GM12878 (cell line): ENCODE data around the gene TMOD2. TPM values are rescaled to one million over a fixed set of nuclear protein-coding genes. Genes with fewer than 3 reads are reported as not detected.

Experiments used
- ATAC-seq: fragments of 200-7000 bp; cut with Tn5 transposase; 3 replicates; pipeline ENCODE4 v1.9.1; 2020; ENCODE audit warnings: mild to moderate bottlenecking, moderate library complexity
- BruUV-seq: library from RNA; stranded (reverse); fragments of 400-500 nt; replicated peaks from 2 replicates; lab custom pipeline; 2021; lab: Mats Ljungman, UMichigan
- CTCF ChIA-PET: fragments of 300-600 bp; sonication (Branson Sonifier 250); formaldehyde crosslinking; extraction: SDS; loops from one replicate; lab custom pipeline; 2021; ENCODE audit warnings: inconsistent platforms; lab: Yijun Ruan, JAX
- POLR2A ChIA-PET: fragments of 350-600 bp; formaldehyde crosslinking; extraction: SDS; loops from one replicate; lab custom pipeline; 2021; ENCODE audit warnings: inconsistent platforms; lab: Charles Lee
- RAD21 ChIA-PET: fragments of 300-600 bp; sonication (Branson Sonifier 250); formaldehyde crosslinking; loops from one replicate; lab custom pipeline; 2023; ENCODE audit warnings: antibody characterized with exemption; ENCODE audit not compliant: unreplicated experiment; lab: Charles Lee
- SMC1A ChIA-PET: fragments of 300-600 bp; sonication (Branson Sonifier 250); formaldehyde crosslinking; loops from one replicate; lab custom pipeline; 2023; ENCODE audit not compliant: unreplicated experiment, uncharacterized antibody; lab: Charles Lee
- DNase-seq: peaks from one replicate; pipeline ENCODE4 v3.0.0-alpha.2; 2011; ENCODE audit warnings: low read depth, low spot score
- FAIRE-seq: peaks from 3 replicates; lab custom pipeline; 2011; peaks lifted over from hg19 to GRCh38; lab: Jason Lieb, UNC
- H2AFZ ChIP-seq: 2 replicates; pipeline ENCODE4 v1.6.0; 2011; ENCODE audit warnings: low read depth, low read length, control low read depth; ENCODE audit not compliant: control insufficient read depth
- H3K27ac ChIP-seq: 2 replicates; pipeline ENCODE4 v1.5.1; 2011; ENCODE audit warnings: control low read depth; ENCODE audit not compliant: control insufficient read depth, insufficient read depth
- H3K27me3 ChIP-seq, 2 experiments: replicated peaks in 1 of 2; 2 replicates each; pipeline versions ENCODE4 v1.6.0 to v1.6.1; 2011; ENCODE audit warnings: low read length in 1 of 2; ENCODE audit not compliant: control insufficient read depth in 2 of 2, insufficient read depth in 2 of 2
- H3K36me3 ChIP-seq, 2 experiments: 2 replicates each; pipeline ENCODE4 v1.5.1; 2011; ENCODE audit warnings: low read length in 1 of 2; ENCODE audit not compliant: control insufficient read depth in 2 of 2, insufficient read depth in 2 of 2
- H3K4me1 ChIP-seq: 2 replicates; pipeline ENCODE4 v1.6.1; 2011; ENCODE audit warnings: mild to moderate bottlenecking, low read length, moderate library complexity, mixed read lengths; ENCODE audit not compliant: control insufficient read depth, insufficient read depth
- H3K4me2 ChIP-seq: 2 replicates; pipeline ENCODE4 v1.6.0; 2011; ENCODE audit warnings: control low read depth; ENCODE audit not compliant: control insufficient read depth, insufficient read depth
- H3K4me3 ChIP-seq: fragments of 200-600 bp; sonication (generic); 2 replicates; pipeline ENCODE4 v1.5.1; 2016
- H3K79me2 ChIP-seq: 2 replicates; pipeline ENCODE4 v1.6.0; 2011; ENCODE audit warnings: low read length; ENCODE audit not compliant: control insufficient read depth, insufficient read depth
- H3K9ac ChIP-seq: 2 replicates; pipeline ENCODE4 v1.8.0; 2011; ENCODE audit warnings: low read length, control low read depth, mixed read lengths; ENCODE audit not compliant: control insufficient read depth, insufficient read depth
- H3K9me3 ChIP-seq: replicated peaks from 3 replicates; pipeline ENCODE4 v1.5.1; 2011; ENCODE audit warnings: mild to moderate bottlenecking, low read length; ENCODE audit not compliant: control insufficient read depth, insufficient read depth
- H4K20me1 ChIP-seq: 2 replicates; pipeline ENCODE4 v1.6.0; 2011; ENCODE audit not compliant: control insufficient read depth, insufficient read depth
- REST ChIP-seq: IDR thresholded peaks from 2 replicates; pipeline ENCODE4 v1.6.1; 2012; ENCODE audit warnings: mild to moderate bottlenecking, low read depth, low read length
- SREBF2 ChIP-seq: IDR thresholded peaks from 2 replicates; pipeline ENCODE4 v1.6.1; 2012; ENCODE audit warnings: mild to moderate bottlenecking, low read length
- TCF7 ChIP-seq: IDR thresholded peaks from 2 replicates; pipeline ENCODE4 v1.6.1; 2014; ENCODE audit warnings: antibody characterized with exemption, borderline replicate concordance
- WGBS: methylation state at CpG from one replicate; pipeline ENCODE4 v1.1.6; 2016; ENCODE audit warnings: low lambda C conversion rate; ENCODE audit not compliant: insufficient replicate concordance, insufficient coverage; ENCODE audit errors: missing lambda C conversion rate; 5-methylcytosine and 5-hydroxymethylcytosine counted together
- in situ Hi-C: fragments of 300-500 bp; cut with MboI; formaldehyde crosslinking; loops from 9 replicates; pipeline ENCODE4 v1.14.3; 2018; ENCODE audit warnings: mixed read lengths
- intact Hi-C: fragments of 100-400 bp; cut with micrococcal nuclease; formaldehyde crosslinking; loops from one replicate; pipeline ENCODE4 v1.14.2; 2022; ENCODE audit not compliant: unreplicated experiment
- polyA plus RNA-seq, 11 experiments: library from polyadenylated mRNA; depleted of rRNA in 4 of 11; unstranded in 6 of 11; stranded (reverse) in 5 of 11; fragments of >200 nt; fragmentation: Nextera tagmentation in 4 of 11; fragmentation: Illumina TruSeq in 1 of 11; extraction: Ambion mirVana in 4 of 11; extraction: Trizol in 1 of 11; gene quantifications; 1 replicate in 1 of 11; 2 replicates in 10 of 11; pipeline versions ENCODE4 v1.2.1 to v1.2.3, GENCODE V29; 2011 to 2016; ENCODE audit warnings: inconsistent platforms in 2 of 11, missing spikeins in 2 of 11, low read depth in 1 of 11
- total RNA-seq, 4 experiments: library from RNA; depleted of rRNA in 3 of 4; stranded (reverse); fragments of >200 nt in 3 of 4; fragmentation: Illumina TruSeq in 1 of 4; extraction: Trizol in 1 of 4; gene quantifications; 2 replicates each; pipeline versions ENCODE4 v1.2.1 to v1.2.3, GENCODE V29; 2013 to 2021

The TMOD2 gene
- total and polyA plus RNA-seq, 10 of the 15 experiments (the other 5 are each of a cell fraction or from before 2014, with no cell fraction given): 0.61 to 15.2 (median 6.3) TPM

GRCh38 chr15:51738553-51738952 is 12.8 kb upstream of the TMOD2 start:
- H3K4me2 ChIP-seq: peak overlapping the region; percentile 83; the same call in 1 of the 2 replicates
- intact Hi-C loops: loop anchor here (5.0 to 10.0 kb wide), 3 partner anchors 114 to 366 kb away; partner anchors contain the start of gene DMXL2
- in situ Hi-C loops: no loop called here
- H3K27ac ChIP-seq: no peak overlapping the region
- no peak overlapping the region for H3K9ac ChIP-seq
- TF ChIP-seq SREBF2 (no peak), TCF7 (no peak), REST (peak; percentile 61)
- no TSS peak for BruUV-seq
- FAIRE-seq (no peak), DNase-seq (no peak), ATAC-seq (no peak)
- ChIA-PET CTCF (interaction anchor here (0.6 to 10.1 kb wide), 5 partner anchors 19 to 291 kb away, joined by 3 to 136 read pairs (median 4); no protein-coding TSS in a partner anchor), POLR2A (interaction anchor here (0.6 to 1.9 kb wide), 3 partner anchors 12 to 16 kb away, joined by 3 to 6 read pairs (median 3); no protein-coding TSS in a partner anchor), SMC1A (interaction anchor here (0.6 to 5.2 kb wide), 9 partner anchors 11 to 118 kb away, joined by 3 to 45 read pairs (median 3); no protein-coding TSS in a partner anchor), RAD21 (interaction anchor here (0.6 to 5.5 kb wide), 7 partner anchors 12 to 197 kb away, joined by 3 to 33 read pairs (median 4); no protein-coding TSS in a partner anchor)
- H3K4me3 ChIP-seq: peak overlapping the region; percentile 77; the same call in 1 of the 2 replicates
- H3K4me1 ChIP-seq: peaks cover 16% of the 10 kb centered on the region
- no peaks in the 10 kb centered on the region for H3K27me3 ChIP-seq
- H3K36me3 ChIP-seq: no peaks in the 10 kb centered on the region
- H2AFZ ChIP-seq: peak overlapping the region; percentile 73; the same call in 1 of the 2 replicates
- H3K79me2 ChIP-seq: peaks cover 46% of the 10 kb centered on the region
- no peaks in the 10 kb centered on the region for H4K20me1 ChIP-seq
- H3K9me3 ChIP-seq: no peaks in the 10 kb centered on the region
- 94% methylated on average over 2 of the region's 2 CpGs for WGBS
